ENCODE results near the gene HECTD1.
"Not testable (repeated sequence)": the region's sequence is repeated elsewhere in the genome, so short reads cannot be mapped to it uniquely, and the experiment has no call there.

HECTD1 gene

GRCh38 chr14:31207755-31208545 is at the start of gene HECTD1:
Gene HECTD1 (minus strand): TSS chr14:31207793. CDS start chr14:31205936, 1,857 bp downstream.
- peak; percentile 94 for DNase-seq

GRCh38 chr14:31257244-31257553 is 49.6 kb upstream of the HECTD1 start:
- no peak for DNase-seq

GRCh38 chr14:31256534-31257243 is 49.1 kb upstream of the HECTD1 start:
- DNase-seq: no peak

DNA sequence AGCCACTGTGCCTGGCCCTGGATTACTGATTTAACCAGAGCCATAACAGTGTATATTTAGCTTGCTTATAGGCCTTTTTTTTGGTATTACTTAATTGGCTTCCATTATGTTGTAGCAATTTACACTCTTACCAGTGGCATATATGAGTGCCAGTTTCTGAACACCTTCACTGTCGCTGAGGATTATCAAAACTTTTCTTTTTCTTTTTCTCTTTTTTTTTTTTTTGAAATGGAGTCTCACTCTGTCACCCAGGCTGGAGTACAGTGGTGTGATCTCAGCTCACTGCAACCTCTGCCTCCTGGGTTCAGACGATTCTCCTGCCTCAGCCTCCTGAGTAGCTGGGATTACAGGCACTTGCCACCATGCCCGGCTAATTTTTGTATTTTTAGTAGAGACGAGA is 48.3 kb upstream of the HECTD1 start:
- DNase-seq: not testable (repeated sequence)

DNA sequence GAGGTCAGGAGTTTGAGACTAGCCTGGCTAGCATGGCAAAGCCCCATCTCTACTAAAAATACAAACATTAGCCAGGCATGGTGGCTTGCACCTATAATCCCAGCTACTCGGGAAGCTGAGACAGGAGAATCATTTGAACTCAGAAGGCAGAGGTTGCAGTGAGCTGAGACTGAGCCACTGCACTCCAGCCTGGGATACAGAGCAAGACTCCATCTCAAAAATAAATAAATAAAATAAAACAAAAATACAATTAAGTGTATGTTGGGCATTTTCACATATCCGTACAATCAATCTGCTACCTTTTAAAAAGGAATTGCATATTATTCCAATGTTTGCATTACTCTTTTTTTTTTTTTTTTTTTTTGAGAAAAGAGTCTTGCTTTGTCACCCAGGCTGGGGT is 47.7 kb upstream of the HECTD1 start:
- no peak for DNase-seq

DNA sequence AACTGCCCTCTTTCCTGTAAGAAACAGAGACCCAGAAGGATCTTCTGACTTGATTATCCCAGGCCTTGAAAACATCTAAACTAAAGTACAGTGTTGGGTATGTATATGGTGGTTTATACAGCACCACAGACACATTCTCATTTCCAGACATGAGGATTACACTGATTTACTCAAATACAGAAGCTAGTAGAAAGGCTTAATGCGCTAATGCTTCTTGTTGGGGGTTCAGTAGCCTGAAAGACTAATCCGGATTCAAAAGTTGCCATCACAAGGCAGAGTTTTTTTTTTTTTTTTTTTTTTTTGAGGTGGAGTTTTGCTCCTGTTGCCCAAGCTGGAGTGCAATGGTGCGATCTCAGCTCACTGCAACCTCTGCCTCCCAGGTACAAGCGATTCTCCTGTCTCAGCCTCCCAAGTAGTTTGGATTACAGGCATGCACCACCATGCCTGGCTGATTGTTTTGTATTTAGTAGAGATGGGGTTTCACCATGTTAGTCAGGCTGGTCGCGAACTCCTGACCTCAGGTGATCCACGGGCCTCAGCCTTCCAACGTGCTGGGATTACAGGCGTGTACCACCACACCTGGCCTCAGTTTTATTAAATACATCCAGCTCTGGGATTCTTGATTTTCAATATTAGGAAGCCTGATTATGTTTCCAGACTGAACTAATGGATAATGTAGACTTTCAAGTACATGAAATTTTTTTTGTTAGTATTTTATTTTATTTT is 46.3 kb upstream of the HECTD1 start:
- no peak for DNase-seq

DNA sequence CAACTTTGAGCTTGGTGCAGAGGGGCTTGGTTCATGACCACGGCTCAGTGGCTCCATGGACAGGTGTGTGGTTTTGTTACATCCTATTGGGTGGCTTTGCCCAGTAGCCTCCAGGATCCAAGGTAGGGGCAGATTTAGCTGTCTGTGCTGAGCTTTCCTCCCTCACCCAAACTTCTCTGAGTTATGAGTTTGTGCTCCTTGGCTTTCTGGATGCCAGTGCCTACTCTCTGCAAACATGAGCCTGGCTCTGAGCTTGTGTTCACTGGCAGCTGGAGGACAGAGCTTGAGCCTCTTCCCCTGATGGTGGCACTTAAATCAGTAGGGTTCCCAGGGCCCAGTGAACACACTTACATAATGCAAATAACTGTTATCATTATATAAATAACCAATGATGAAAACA is 45.3 kb upstream of the HECTD1 start:
- DNase-seq: no peak

- DNase-seq: no peak
Observed at GRCh38 chr14:31251028-31251958, 43.7 kb upstream of the HECTD1 start.

DNA sequence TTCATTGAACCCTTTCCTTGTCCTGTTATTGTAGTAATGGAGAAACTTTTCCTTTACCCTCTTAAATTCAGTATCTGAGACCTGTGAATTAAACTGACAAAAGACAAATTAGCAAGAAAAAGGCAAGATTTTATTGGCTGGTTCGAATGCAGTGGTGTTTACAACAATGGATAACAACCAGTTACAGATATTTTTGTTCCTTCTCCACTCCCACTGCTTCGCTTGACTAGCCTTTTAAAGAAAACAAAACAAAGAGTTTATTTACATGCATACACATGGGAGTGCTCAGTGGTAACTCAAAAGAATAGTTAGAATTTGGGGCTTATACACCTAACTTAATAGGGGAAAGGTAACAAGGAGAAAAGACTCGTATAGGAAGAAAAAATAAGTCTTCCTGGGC is 37.0 kb upstream of the HECTD1 start:
- no peak for DNase-seq

DNA sequence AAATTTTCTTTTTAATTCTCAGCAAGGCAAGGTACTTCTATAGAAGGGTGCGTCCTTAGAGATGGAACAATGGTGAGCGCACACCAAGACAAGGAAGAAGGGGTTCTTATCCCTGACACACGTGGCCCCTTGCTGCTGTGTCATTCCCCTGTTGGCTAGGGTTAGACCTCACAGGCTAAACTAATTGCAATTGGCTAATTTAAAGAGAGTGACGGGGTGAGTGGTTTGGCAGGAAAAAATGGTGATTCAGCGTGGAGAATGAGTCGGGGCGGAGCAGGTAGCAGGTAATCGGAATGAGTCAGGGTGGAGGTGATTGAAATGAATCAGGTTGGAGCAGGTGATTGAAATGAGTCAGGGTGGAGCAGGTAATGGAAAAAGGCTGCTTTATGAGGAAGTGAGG is 36.3 kb upstream of the HECTD1 start:
- DNase-seq: no peak

DNA sequence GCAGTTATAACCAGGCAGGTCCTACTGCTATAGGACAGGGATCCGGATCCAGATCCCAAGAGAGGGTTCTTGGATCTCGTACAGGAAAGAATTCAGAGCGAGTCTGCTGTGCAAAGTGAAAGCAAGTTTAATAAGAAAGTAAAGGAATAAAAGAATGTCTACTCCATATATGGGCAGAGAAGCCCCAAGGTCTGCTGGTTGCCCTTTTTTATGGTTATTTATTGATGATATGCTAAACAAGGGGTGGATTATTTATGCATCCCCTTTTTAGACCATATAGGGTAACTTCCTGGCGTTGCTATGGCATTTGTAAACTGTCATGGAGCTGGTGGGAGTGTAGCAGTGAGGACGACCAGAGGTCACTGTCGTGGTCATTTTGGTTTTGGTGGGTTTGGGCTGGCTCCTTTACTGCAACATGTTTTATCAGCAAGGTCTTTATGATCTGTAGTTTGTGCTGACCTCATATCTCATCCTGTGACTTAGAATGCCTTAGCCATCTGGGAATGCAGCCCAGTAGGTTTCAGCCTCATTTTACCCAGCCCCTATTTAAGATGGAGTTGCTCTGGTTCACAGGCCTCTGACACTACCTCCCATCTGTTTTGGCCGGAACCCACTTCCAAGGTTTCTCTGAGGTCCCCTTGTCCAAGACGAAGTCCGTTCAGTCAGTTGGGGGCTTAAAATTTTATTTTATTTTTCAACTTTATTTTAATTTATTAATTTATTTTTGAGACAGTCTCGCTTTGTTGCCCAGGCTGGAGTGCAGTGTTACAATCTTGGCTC is 34.8 kb upstream of the HECTD1 start:
- DNase-seq: not testable (repeated sequence)

DNA sequence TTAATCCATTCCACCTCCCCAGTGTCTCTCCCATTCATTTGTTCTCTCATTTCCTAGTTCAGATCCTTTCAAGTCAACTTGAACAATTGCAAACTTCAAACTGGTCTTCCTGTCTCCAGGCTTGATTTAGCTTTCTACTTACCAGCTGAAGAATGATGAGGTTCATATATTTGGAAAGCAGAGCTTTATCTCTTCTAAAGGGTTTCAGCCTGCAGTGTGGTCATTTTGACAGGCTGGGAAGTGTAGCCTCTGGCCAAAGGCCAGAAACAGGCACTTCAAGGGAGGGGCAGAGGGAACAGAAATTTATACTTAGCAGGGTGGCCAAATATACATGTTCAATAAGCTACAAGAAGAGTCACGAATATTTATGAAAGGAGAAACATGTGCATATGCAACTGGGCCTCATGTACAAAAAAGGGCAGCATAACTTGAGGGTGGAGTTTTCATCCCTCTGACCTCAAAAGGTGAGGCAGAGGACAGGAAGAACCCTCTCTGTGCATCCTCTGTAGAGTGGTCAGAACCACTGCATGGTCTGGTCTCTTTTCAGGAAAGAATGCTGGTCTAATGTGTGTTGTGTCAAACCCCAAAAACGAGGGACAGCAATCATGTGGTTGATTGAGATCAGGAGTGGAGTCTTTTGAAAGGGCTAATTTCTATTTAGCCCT is 34.0 kb upstream of the HECTD1 start:
- no peak for DNase-seq

GRCh38 chr14:31239741-31240140 is 32.1 kb upstream of the HECTD1 start:
- DNase-seq: no peak

GRCh38 chr14:31235462-31235861 is 27.9 kb upstream of the HECTD1 start:
- DNase-seq: no peak

DNA sequence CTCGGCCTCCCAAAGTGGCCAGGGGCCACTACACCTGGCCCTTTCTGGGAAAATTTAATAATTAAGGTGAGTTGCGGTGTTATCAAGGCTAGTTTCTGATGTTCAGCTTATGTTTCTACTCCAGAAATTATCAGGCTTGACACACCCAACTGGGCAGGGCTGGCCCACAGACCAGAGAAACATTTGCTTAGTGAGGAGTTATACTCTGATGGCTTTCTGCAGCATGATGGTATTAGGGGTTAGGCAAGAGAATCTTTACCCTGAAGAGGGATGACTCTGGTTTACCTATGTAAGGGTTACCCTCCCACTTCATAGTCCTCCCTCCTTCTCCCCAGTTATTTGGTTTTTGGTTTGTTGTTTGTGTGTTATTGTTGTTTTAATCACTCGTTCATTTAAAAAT is 24.5 kb upstream of the HECTD1 start:
- DNase-seq: no peak

DNA sequence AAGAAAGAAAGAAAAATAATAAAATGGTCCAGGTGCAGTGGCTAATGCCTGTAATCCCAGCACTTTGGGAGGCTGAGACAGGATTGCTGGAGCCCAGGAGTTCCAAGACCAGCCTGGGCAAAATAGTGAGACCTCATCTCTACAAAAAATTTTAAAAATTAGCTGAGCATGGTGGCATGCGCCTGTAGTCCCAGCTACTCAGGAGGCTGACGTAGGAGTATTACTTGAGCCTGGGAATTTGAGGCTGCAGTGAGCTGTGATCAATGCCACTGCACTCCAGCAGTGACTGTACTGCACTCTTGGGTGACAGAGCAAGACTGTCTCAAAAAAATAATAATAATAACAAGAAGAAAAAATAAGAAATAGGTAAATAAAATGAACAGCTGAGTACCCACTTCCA is 23.7 kb upstream of the HECTD1 start:
- not testable (repeated sequence) for DNase-seq

- DNase-seq: no peak
Observed at GRCh38 chr14:31230573-31230958, 23.0 kb upstream of the HECTD1 start.

GRCh38 chr14:31229638-31230572 is 22.3 kb upstream of the HECTD1 start:
- no peak for DNase-seq

DNA sequence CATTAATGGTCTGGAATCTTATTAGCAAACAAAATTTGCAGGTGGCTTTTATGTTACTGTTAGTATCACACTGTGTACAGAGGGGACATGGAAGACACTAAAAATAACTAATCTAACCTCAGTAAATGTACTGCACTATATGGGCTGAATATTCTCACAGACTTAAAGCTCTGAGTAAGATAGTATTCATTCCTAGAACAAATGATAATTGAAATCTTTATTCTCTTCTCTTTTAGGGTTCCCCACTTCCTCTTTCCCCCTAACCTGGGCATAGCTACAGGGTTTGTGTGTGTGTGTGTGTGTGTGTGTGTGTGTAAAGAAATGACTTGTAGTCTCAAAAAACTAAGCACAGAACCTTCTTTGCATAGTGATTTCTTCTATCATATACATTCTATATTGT is 21.4 kb upstream of the HECTD1 start:
- no peak for DNase-seq

GRCh38 chr14:31228533-31228932 is 20.9 kb upstream of the HECTD1 start:
- DNase-seq: no peak
